HG02943 (cell line): ENCODE results near the gene EIF2A.
"Not testable (repeated sequence)": the region's sequence is repeated elsewhere in the genome, so short reads cannot be mapped to it uniquely, and the experiment has no call there.

ENCODE experiments used
- ATAC-seq: cut with Tn5 transposase; IDR thresholded peaks from one replicate; pipeline ENCODE4 v1.9.1; 2021; ENCODE audit warnings: mild to moderate bottlenecking, low read depth, moderate library complexity; ENCODE audit not compliant: unreplicated experiment

The EIF2A gene

DNA sequence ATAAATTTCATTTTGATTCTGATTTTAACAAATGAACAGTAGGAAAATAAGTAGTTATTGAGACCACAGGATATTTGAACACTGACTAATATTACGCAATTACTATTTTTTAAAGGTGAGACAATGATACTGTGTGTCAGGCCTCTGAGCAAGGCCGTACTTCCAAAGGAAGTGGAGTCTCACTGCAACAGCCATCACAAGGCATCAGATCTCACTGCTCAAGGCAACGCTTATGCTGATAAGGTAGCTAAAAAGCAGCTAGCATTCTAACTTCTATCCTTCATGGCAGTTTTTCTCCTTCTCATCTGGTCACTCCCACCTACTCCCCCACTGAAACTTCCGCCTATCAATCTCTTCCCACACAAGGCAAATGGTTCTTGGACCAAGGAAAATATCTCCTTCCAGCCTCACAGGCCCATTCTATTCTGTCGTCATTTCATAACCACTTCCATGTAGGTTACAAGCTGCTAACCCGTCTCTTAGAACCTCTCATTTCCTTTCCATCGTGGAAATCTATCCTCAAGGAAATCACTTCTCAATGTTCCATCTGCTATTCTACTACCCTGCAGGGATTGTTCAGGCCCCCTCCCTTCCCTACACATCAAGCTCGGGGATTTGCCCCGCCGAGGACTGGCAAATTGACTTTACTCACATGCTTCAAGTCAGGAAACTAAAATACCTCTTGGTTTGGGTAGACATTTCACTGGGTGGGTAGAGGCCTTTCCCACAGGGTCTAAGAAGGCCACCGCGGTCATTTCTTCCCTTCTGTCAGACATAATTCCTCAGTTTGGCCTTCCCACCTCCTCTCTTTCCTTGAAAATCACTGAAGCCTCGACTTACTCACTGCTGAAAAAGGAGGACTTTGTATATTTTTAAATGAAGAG, 54.3 kb downstream of the EIF2A start:
- not testable (repeated sequence) for ATAC-seq

GRCh38 chr3:150602426-150603152, 56.0 kb downstream of the EIF2A start:
- ATAC-seq = peak; percentile 5

GRCh38 chr3:150603153-150603979, 56.8 kb downstream of the EIF2A start, which contains the start of gene SELENOT:
TSS of gene SELENOT (plus strand) at chr3:150603321. CDS start at chr3:150603363, 42 bp downstream.
- ATAC-seq = peak; percentile 59

DNA sequence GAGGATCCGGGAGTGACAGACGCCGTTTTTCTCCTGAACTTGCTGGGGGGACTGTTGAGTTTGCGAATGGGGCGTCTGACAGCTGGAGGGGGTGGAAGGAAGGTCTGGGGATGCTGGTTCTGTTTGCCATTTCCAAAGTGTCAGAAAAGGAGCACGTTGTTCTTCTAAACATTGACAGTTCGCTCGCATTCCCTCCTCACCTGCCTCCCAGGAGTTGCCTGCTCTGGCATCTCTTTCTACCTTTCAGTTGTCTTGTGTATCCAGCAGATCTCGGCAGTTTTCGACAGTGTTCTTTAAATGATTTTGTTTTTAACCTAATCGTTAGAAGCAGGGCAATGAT, 57.4 kb downstream of the EIF2A start:
- ATAC-seq = no peak

DNA sequence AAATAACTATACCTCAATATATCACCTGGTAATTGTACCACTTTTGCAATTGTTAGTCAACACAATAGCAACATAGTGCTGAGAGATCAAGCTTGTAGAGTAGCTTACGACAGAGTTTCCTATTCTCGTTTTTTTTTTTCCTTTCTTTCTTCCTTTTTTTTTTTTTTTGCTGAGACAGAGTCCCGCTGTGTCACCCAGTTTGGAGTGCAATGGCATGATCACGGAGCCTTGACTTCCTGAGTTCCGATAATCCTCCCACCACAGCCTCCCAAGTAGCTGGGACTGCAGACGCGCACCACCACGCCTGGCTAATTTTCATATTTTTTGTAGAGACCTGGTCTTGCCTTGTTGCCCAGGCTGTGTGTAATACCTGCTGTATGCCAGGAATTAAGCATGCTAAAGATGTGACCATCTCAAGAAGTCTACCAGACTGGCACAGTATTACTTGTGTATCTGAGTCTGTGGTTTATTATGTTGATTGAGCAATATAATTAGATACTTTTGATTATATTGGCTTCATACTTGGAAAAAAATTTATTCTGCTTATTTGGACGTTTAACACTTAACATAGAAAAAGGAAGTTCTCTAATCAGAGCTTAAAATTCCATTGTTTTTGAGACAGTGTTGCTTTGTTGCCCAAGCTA, 59.5 kb downstream of the EIF2A start:
- no peak for ATAC-seq

- ATAC-seq = no peak
Measured at GRCh38 chr3:150607267-150608065, 60.9 kb downstream of the EIF2A start.

GRCh38 chr3:150609988-150610387, 63.4 kb downstream of the EIF2A start:
- ATAC-seq = no peak

DNA sequence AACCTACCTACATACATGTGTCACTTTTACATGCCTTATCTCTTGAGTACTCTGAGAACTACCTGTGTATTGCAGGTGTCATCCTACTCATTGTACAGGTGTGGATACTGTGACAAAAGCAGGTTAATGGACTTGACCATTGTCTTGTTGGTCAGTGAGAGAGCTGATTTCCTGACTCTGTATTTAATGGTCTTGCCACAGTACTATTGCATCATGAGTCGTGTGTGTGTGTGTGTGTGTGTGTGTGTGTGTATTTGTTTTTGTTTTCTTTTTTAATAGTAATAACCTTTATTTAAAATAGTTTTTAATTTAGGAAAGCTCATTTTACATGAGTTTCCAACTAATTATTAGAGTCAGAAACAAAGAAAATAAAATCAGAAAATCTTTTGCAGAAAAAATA, 64.2 kb downstream of the EIF2A start:
- no peak for ATAC-seq

DNA sequence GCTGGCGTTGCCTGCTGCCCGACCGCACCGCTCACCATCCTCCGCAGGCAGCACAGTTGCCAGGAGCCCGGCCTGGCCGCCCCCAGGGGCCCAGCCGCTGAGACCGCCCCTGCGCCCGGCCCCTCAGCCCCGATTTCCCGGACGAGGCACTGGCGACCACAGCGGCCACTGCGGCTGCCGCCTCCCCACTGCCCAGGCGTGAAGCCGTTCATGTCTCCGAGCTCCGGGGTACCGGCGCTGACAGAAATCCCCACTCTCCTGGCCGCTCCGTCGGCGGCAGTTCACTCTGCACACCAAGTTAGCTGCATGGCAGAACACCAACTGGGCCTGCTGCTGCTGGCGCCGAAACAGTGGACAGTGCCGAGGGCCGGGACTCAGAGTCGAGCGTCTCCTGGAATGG, 65.1 kb downstream of the EIF2A start:
- ATAC-seq = no peak

- ATAC-seq = no peak
Measured at GRCh38 chr3:150612494-150612893, 65.9 kb downstream of the EIF2A start.

DNA sequence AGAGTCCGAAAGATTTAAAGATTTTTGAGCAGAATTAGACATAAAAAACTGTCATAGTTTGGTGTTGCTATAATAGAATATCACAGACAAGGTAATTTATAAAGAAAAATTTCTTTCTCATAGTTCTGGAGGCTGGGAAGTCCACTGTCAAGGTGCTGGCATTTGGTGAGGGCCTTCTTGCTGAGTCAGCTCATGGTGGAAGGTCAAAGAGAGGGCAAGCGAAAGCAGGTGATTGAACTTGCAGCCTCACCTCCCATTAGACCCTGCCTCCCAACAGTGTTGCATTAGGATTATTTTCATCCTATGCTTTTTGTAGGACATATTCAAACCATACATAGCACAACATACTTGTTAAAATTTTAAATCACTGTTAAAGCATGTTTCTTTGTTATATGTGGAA, 66.4 kb downstream of the EIF2A start:
- no peak for ATAC-seq

DNA sequence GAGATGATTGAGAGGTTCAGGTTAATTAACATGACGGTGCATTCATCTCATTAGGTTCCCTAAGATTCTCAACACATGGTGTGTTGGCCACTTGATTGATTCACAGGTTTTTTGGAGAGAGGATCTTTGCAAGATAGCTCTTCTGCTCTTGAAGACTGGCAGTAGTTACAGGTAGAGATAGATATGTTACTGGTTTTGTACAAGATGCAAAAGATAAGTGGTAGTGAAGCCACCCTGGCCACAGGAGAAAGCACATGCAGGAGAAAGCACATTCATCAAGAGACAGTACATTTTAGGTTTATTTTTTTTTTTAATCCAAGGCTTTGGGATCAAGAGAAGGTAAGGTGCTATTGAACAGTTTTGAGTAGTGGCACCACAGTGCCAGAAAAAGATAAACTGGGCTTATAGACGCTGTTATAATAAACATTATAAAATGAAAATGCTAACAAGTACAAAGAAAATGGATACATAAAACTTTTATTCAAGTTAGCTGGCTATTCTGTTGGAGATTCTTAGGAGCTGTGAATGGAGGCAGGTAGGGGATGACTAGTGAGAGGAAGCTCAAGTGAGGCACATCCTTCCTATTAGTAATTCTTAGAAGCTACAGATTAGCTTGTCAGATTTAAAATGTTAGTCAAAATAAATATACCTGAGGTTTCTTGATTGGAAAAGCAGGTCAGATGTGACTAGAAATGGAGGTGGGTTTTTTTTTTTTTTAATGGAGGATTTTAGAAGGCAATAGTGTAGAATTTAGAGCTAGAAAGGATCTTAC, 67.3 kb downstream of the EIF2A start:
- no peak for ATAC-seq

GRCh38 chr3:150620002-150620689, 73.6 kb downstream of the EIF2A start:
- no peak for ATAC-seq

GRCh38 chr3:150622955-150623354, 76.4 kb downstream of the EIF2A start:
- not testable (repeated sequence) for ATAC-seq

DNA sequence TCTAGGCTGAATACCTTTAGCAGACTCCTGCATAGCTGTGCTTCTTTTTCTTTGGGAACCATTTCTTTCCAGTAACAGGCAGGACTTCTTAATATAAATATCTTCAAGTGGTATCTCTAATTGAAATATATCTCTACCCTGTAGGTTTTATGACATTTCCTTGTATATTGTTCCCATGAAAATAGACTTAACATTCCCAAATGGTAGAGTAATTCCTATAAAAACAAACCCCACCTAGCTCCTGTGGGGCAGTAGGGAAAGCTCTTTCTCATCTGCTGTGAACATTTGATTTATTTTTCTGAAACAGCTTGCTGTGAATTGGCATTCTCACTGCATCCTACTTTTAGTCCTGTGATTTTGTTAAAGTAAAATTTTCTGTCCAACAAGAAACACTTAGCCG, 77.4 kb downstream of the EIF2A start:
- ATAC-seq = no peak

DNA sequence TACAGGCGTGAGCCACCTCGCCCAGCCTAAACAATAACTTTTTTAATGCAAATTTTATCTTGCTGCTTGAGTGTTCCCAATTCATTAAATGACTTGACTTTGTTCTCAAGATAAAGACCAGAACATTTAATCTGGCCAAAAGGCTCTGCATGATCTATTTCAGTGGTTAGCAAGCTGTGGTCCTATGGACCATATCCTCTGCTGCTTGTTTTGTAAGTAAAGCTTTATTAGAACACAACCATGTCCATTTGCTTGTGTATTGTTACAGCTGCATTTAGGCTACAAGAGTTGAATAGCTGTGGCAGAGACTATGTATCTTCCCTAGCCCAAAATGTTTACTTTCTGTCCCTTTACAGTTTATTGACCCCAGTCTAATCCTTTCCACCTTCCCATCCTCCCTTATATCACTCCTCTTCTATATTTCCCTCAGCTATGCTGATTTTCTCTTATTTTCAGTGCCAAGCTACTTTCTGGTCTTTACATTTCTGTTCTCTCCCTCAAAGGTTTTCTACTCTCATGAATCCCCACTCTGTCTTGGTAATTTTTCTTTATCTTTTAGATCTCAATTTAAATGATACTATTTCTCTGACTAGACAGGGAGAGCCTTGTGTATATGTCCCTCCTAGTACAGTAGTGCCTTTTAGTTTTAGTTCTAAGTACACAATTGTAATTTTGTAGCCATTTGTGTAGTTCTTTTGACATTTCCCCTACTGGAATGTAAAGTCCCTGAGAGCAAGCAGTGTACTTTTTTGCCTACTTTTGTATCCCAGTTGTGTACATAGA, 79.8 kb downstream of the EIF2A start:
- ATAC-seq = no peak

DNA sequence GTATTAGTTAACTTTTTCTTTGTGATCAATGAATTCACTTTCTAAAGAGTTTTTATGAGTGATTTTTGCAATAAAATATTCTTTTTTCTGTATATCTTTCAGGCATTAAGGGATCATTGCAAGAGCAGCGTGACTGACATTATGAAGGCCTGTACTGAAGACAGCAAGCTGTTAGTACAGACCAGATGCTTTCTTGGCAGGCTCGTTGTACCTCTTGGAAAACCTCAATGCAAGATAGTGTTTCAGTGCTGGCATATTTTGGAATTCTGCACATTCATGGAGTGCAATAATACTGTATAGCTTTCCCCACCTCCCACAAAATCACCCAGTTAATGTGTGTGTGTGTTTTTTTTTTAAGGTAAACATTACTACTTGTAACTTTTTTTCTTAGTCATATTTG, 81.0 kb downstream of the EIF2A start:
- ATAC-seq = no peak
